PC-3 (cell line): ENCODE measurements around the gene NDUFA11. TPM values are rescaled to one million over a fixed set of nuclear protein-coding genes. Genes with fewer than 3 reads are reported as not detected.

ENCODE experiments used
- ATAC-seq: fragments of 200-7000 bp; cut with Tn5 transposase; 2 replicates; pipeline ENCODE4 v1.9.1; 2020; ENCODE audit warnings: mild to moderate bottlenecking, moderate library complexity
- BruUV-seq: library from RNA; stranded (reverse); fragments of 400-500 nt; replicated peaks from 2 replicates; lab custom pipeline; 2021; lab: Mats Ljungman, UMichigan
- CTCF ChIA-PET: fragments of 300-600 bp; sonication (Branson Sonifier 250); formaldehyde crosslinking; loops from one replicate; lab custom pipeline; 2022; ENCODE audit warnings: antibody characterized with exemption; lab: Charles Lee
- POLR2A ChIA-PET: fragments of 300-600 bp; sonication (Branson Sonifier 250); formaldehyde crosslinking; loops from one replicate; lab custom pipeline; 2022; ENCODE audit warnings: antibody characterized with exemption; ENCODE audit not compliant: unreplicated experiment; lab: Charles Lee
- DNase-seq: peaks from one replicate; pipeline ENCODE4 v3.0.0-alpha.2; 2015
- H2AFZ ChIP-seq: fragments of 300-600 bp; sonication (generic); 2 replicates; pipeline ENCODE4 v1.6.0; 2016; ENCODE audit warnings: antibody characterized with exemption, low read length
- H3F3A ChIP-seq: fragments of 300-600 bp; sonication (generic); one replicate; pipeline ENCODE4 v1.6.0; 2017; ENCODE audit warnings: antibody characterized with exemption, low read length, control low read depth, mild to moderate bottlenecking; ENCODE audit not compliant: unreplicated experiment
- H3K27ac ChIP-seq: fragments of 300-600 bp; sonication (generic); 2 replicates; pipeline ENCODE4 v1.5.1; 2016; ENCODE audit warnings: mild to moderate bottlenecking, low read length
- H3K27me3 ChIP-seq: fragments of 300-600 bp; sonication (generic); 2 replicates; pipeline ENCODE4 v1.6.1; 2016; ENCODE audit warnings: low read length, mixed read lengths
- H3K36me3 ChIP-seq: fragments of 300-600 bp; sonication (generic); 2 replicates; pipeline ENCODE4 v1.6.1; 2016; ENCODE audit warnings: low read depth, mixed run types, low read length, mixed read lengths
- H3K4me1 ChIP-seq: fragments of 300-600 bp; sonication (generic); 2 replicates; pipeline ENCODE4 v1.5.1; 2016; ENCODE audit warnings: low read length; ENCODE audit not compliant: insufficient read depth
- H3K4me2 ChIP-seq: fragments of 300-600 bp; sonication (generic); 2 replicates; pipeline ENCODE4 v1.6.0; 2016; ENCODE audit warnings: low read length
- H3K4me3 ChIP-seq: fragments of 300-600 bp; sonication (generic); 2 replicates; pipeline ENCODE4 v1.5.1; 2016; ENCODE audit warnings: mild to moderate bottlenecking, low read length, mixed read lengths
- H3K79me2 ChIP-seq: fragments of 300-600 bp; sonication (generic); 2 replicates; pipeline ENCODE4 v1.6.1; 2017; ENCODE audit warnings: low read length, mixed read lengths
- H3K9ac ChIP-seq: fragments of 300-600 bp; sonication (generic); 2 replicates; pipeline ENCODE4 v1.6.0; 2016; ENCODE audit warnings: mild to moderate bottlenecking, low read length
- H3K9me2 ChIP-seq: fragments of 300-600 bp; sonication (generic); replicated peaks from 2 replicates; pipeline ENCODE4 v1.6.1; 2016; ENCODE audit warnings: mixed run types, low read length, mixed read lengths
- H3K9me3 ChIP-seq: fragments of 300-600 bp; sonication (generic); 2 replicates; pipeline ENCODE4 v1.6.1; 2016; ENCODE audit warnings: low read length, mixed read lengths
- H4K20me1 ChIP-seq: fragments of 300-600 bp; sonication (generic); 2 replicates; pipeline ENCODE4 v1.6.1; 2016; ENCODE audit warnings: low read length, mixed read lengths
- CTCF ChIP-seq: fragments of 300-600 bp; sonication (generic); conservative IDR thresholded peaks from 2 replicates; pipeline ENCODE4 v1.5.1; 2017; ENCODE audit warnings: antibody characterized with exemption, low read depth, mild to moderate bottlenecking, low read length
- EZH2 ChIP-seq: fragments of 300-600 bp; sonication (generic); IDR thresholded peaks from one replicate; pipeline ENCODE4 v1.6.1; 2017; ENCODE audit warnings: antibody characterized with exemption, mild to moderate bottlenecking, low read length; ENCODE audit not compliant: unreplicated experiment
- EZH2phosphoT487 ChIP-seq: fragments of 300-600 bp; sonication (generic); IDR thresholded peaks from 2 replicates; pipeline ENCODE4 v1.6.1; 2018; ENCODE audit warnings: mild to moderate bottlenecking, antibody characterized with exemption, low read length, borderline replicate concordance
- intact Hi-C: fragments of 100-400 bp; cut with micrococcal nuclease; formaldehyde crosslinking; loops from 2 replicates; pipeline ENCODE4 v1.9.0; 2023
- total RNA-seq: library from RNA; depleted of rRNA; stranded (reverse); fragments of >200 nt; gene quantifications from 2 replicates; pipeline ENCODE4 v1.2.3, GENCODE V29; 2014

Gene NDUFA11
- total RNA-seq, 1 experiment from 2014 or later: 669 TPM

GRCh38 chr19:5908773-5909442 lies 5.3 kb upstream of the NDUFA11 start:
- Histone ChIP-seq H3K9me3 (no peaks in the 10 kb centered on the region), H2AFZ (no peak overlapping the region), H3K27me3 (no peaks in the 10 kb centered on the region), H3K27ac (no peak overlapping the region), H3K79me2 (0 out of 2 replicates have a peak, but pooled peaks cover 3% of the 10 kb centered on the region), H3K9me2 (no peaks in the 10 kb centered on the region), H4K20me1 (no peaks in the 10 kb centered on the region), H3K36me3 (peaks cover 3% of the 10 kb centered on the region), H3F3A (no peaks in the 10 kb centered on the region), H3K9ac (no peak overlapping the region), H3K4me2 (no peak overlapping the region), H3K4me1 (peaks cover 8% of the 10 kb centered on the region), H3K4me3 (no peak overlapping the region)
- no peak for ATAC-seq
- DNase-seq: no peak
- BruUV-seq: no TSS peak
- intact Hi-C loops: no loop called here
- no peak for TF ChIP-seq CTCF
- no peak for TF ChIP-seq EZH2
- no peak for TF ChIP-seq EZH2phosphoT487
- POLR2A ChIA-PET: no interaction called here
- CTCF ChIA-PET: no interaction called here

GRCh38 chr19:5907241-5907640 lies 3.7 kb upstream of the NDUFA11 start:
- Histone ChIP-seq H3K36me3 (peaks cover 3% of the 10 kb centered on the region), H3K9ac (no peak overlapping the region), H3K27me3 (no peaks in the 10 kb centered on the region), H3K9me3 (no peaks in the 10 kb centered on the region), H3K27ac (no peak overlapping the region), H3K4me2 (no peak overlapping the region), H3K4me1 (peaks cover 7% of the 10 kb centered on the region), H3K9me2 (no peaks in the 10 kb centered on the region), H2AFZ (no peak overlapping the region), H4K20me1 (0 out of 2 replicates have a peak, but pooled peaks cover 5% of the 10 kb centered on the region), H3F3A (no peaks in the 10 kb centered on the region), H3K4me3 (no peak overlapping the region), H3K79me2 (peaks cover 16% of the 10 kb centered on the region)
- BruUV-seq: no TSS peak
- intact Hi-C loops: no loop called here
- DNase-seq (no peak), ATAC-seq (no peak)
- TF ChIP-seq EZH2phosphoT487: no peak
- TF ChIP-seq CTCF: no peak
- TF ChIP-seq EZH2: no peak
- POLR2A ChIA-PET: no interaction called here
- CTCF ChIA-PET: no interaction called here
